ENCODE data around the gene ZHX3. TPM values are rescaled to one million over a fixed set of nuclear protein-coding genes. Genes with fewer than 3 reads are reported as not detected.

Gene ZHX3
- total and polyA plus RNA-seq, 2 of the 13 experiments (the other 11 are each of a cell fraction or from before 2014, with no cell fraction given): 8.4 to 11.7 TPM

DNA sequence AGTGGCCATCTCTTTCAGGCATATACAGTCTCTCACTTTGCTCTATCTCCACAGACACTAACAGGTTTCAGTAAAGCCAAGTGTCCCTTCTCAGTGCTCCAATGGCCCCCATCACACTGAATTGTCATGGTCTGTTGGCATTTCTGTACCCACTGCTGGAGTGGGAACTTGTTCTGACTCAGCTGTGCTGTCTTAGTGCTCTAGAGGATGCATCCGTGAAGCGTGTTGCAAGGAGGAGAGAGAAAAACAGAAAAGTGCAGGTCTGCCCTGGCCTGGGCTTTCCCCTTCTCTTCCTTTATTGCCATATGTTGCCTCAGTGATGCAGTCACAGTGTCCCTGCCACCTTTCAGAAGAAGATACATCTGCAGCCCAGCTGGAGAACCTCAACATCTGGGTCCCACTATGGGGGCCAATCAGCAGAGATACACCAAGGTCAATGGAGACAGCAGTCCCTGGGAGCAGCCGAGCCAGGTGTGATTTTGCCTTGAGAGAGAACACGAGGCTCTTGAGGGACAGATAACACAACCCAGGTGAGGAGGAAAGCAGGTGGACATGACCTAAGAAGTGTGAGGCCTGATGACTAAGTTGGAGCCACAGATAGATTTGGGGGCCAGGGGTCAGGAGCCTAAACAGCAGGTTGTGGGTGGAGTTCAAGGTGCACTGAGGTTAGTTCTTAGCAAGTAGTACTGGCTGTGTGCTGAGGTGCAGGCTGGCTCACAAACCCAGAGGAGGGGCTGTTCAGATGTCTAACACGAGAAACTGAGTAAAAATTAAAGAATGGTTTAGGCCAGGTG is 185.7 kb downstream of the ZHX3 start:
- in situ Hi-C loops (cut with HindIII; ENCODE audit: extremely low pct_ligation_motif_present, low pct_unique_long_range_greater_than_20kb) (loop anchor here (10.0 kb wide), 1 partner anchor 203 kb away; no protein-coding TSS in a partner anchor), intact Hi-C loops (cut with micrococcal nuclease; ENCODE audit: unreplicated experiment) (no loop called here)
- Histone ChIP-seq H4K20me1 (ENCODE audit: insufficient read depth, low read length) (no peaks in the 10 kb centered on the region), H3K4me2 (ENCODE audit: low read depth, low read length) (no peak overlapping the region), H2AFZ (ENCODE audit: low read length) (no peak overlapping the region), H3K27ac (ENCODE audit: extremely low read length, insufficient read depth, low read length) (no peak overlapping the region), H3K9ac (ENCODE audit: insufficient read depth, low read depth, low read length) (no peak overlapping the region), H3K4me3 (replicated peaks in 1 of 3; ENCODE audit: insufficient read depth in 1 of 3, low read depth in 2 of 3, low read length in 3 of 3) (no peak overlapping the region), H3K27me3 (ENCODE audit: control insufficient read depth in 1 of 2, insufficient read depth in 2 of 2, low read length in 2 of 2) (no peaks in the 10 kb centered on the region), H3K9me3 (ENCODE audit: low read length) (no peaks in the 10 kb centered on the region), H3K36me3 (replicated peaks in 1 of 2; ENCODE audit: control insufficient read depth in 1 of 2, insufficient read depth in 2 of 2, low read length in 2 of 2) (no peaks in the 10 kb centered on the region), H3K4me1 (ENCODE audit: insufficient read depth, low read length) (peaks cover 57% of the 10 kb centered on the region), H3K79me2 (ENCODE audit: insufficient read depth, low read length) (no peaks in the 10 kb centered on the region)
- FAIRE-seq (no peak), ATAC-seq (no peak), DNase-seq (ENCODE audit: low spot score) (no peak)
- no TSS peak for BruUV-seq (replicated peaks)
- CTCF ChIA-PET (ENCODE audit: low intra/inter-chr PET ratio, low total read pairs): interaction anchor here (0.6 kb wide), 1 partner anchor 458 kb away, joined by 3 read pairs; no protein-coding TSS in a partner anchor
- 53% methylated on average over 5 of the region's 5 CpGs for WGBS (ENCODE audit: low lambda C conversion rate)
- POLR2A ChIA-PET: interaction anchor here (0.7 kb wide), 1 partner anchor 103 kb away, joined by 3 read pairs; the partner anchor contains the start of gene TOP1
- 0 out of 2 replicates have a peak, but pooled peaks have one; percentile 25 for TF ChIP-seq ZFX (CRISPR knock-in tag; IDR thresholded peaks at IDR 0.05; ENCODE audit: low read depth)
- TF ChIP-seq ZNF598 (CRISPR knock-in tag; IDR thresholded peaks at IDR 0.05; ENCODE audit: borderline replicate concordance): peak; percentile 49; the same call in 1 of the 2 replicates
- no peak for TF ChIP-seq HIC2 (CRISPR knock-in tag; IDR thresholded peaks at IDR 0.05; ENCODE audit: low read depth)
- peak; percentile 34; the same call in 1 of the 2 replicates for TF ChIP-seq ZBTB7A (CRISPR knock-in tag; IDR thresholded peaks at IDR 0.05)
- no peak for TF ChIP-seq ISX (CRISPR knock-in tag; conservative IDR thresholded peaks at IDR 0.05)
- TF ChIP-seq POLR2A (IDR thresholded peaks at IDR 0.05; ENCODE audit: insufficient read depth in 1 of 2, low read depth in 2 of 2, low read length in 2 of 2): no peak
- TF ChIP-seq HIVEP1 (CRISPR knock-in tag; IDR thresholded peaks at IDR 0.05): 0 out of 2 replicates have a peak, but pooled peaks have one; percentile 32
- TF ChIP-seq SALL1 (CRISPR knock-in tag; IDR thresholded peaks at IDR 0.05): 0 out of 2 replicates have a peak, but pooled peaks have one; percentile 8
- TF ChIP-seq, protein P1, sequence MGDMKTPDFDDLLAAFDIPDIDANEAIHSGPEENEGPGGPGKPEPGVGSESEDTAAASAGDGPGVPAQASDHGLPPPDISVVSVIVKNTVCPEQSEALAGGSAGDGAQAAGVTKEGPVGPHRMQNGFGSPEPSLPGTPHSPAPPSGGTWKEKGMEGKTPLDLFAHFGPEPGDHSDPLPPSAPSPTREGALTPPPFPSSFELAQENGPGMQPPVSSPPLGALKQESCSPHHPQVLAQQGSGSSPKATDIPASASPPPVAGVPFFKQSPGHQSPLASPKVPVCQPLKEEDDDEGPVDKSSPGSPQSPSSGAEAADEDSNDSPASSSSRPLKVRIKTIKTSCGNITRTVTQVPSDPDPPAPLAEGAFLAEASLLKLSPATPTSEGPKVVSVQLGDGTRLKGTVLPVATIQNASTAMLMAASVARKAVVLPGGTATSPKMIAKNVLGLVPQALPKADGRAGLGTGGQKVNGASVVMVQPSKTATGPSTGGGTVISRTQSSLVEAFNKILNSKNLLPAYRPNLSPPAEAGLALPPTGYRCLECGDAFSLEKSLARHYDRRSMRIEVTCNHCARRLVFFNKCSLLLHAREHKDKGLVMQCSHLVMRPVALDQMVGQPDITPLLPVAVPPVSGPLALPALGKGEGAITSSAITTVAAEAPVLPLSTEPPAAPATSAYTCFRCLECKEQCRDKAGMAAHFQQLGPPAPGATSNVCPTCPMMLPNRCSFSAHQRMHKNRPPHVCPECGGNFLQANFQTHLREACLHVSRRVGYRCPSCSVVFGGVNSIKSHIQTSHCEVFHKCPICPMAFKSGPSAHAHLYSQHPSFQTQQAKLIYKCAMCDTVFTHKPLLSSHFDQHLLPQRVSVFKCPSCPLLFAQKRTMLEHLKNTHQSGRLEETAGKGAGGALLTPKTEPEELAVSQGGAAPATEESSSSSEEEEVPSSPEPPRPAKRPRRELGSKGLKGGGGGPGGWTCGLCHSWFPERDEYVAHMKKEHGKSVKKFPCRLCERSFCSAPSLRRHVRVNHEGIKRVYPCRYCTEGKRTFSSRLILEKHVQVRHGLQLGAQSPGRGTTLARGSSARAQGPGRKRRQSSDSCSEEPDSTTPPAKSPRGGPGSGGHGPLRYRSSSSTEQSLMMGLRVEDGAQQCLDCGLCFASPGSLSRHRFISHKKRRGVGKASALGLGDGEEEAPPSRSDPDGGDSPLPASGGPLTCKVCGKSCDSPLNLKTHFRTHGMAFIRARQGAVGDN (CRISPR knock-in tag; IDR thresholded peaks at IDR 0.05): 0 out of 2 replicates have a peak, but pooled peaks have one; percentile 17
- TF ChIP-seq ZNF546 (CRISPR knock-in tag; conservative IDR thresholded peaks at IDR 0.05): no peak
- TF ChIP-seq, protein P2, sequence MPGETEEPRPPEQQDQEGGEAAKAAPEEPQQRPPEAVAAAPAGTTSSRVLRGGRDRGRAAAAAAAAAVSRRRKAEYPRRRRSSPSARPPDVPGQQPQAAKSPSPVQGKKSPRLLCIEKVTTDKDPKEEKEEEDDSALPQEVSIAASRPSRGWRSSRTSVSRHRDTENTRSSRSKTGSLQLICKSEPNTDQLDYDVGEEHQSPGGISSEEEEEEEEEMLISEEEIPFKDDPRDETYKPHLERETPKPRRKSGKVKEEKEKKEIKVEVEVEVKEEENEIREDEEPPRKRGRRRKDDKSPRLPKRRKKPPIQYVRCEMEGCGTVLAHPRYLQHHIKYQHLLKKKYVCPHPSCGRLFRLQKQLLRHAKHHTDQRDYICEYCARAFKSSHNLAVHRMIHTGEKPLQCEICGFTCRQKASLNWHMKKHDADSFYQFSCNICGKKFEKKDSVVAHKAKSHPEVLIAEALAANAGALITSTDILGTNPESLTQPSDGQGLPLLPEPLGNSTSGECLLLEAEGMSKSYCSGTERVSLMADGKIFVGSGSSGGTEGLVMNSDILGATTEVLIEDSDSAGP (CRISPR knock-in tag; IDR thresholded peaks at IDR 0.05; ENCODE audit: borderline replicate concordance): 0 out of 2 replicates have a peak, but pooled peaks have one; percentile 23
- 0 out of 2 replicates have a peak, but pooled peaks have one; percentile 45 for TF ChIP-seq FLYWCH1 (CRISPR knock-in tag; IDR thresholded peaks at IDR 0.05)
- TF ChIP-seq IRX3 (CRISPR knock-in tag; IDR thresholded peaks at IDR 0.05; ENCODE audit: borderline replicate concordance, low read depth): no peak
